HG02852 (cell line): ENCODE measurements around the gene CCDC28B.

Source experiments
- ATAC-seq: cut with Tn5 transposase; IDR thresholded peaks from one replicate; pipeline ENCODE4 v1.9.1; 2021; ENCODE audit warnings: mild to moderate bottlenecking, moderate library complexity; ENCODE audit not compliant: unreplicated experiment

CCDC28B gene

DNA sequence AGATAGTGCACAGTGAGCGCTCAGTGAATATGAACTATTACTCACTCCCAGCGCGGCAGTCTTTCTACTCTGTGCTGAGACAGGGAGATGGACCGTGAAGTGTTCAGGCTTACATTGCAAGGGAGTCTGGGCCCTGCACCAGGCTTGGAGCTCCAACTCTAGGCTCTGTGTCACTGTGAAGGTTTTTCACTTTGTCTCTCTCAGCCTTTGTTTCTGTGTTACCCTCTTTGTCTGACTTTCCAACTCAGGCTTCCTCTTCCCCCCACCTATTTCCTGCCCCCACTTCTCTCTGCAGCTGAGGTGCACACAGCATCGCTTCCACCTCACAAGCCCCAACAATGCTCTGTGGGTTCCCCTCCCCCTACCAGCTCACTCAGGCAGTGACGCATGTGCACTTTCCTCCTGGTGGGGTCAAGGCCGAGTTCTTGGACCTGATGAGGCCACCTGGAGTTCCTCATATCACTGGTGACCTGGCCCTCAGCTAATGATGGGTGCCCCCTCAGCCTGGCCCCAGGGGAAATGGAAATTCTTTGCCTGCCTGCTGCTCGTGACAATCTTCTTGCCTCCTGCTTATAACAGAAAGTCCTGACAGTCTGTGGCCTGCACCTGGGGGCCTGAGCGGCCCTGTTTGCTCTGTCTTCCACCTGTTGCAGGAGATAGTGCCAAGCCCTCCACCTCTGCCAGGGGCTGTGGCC is 49.6 kb downstream of the CCDC28B start:
- ATAC-seq: peak; percentile 57

DNA sequence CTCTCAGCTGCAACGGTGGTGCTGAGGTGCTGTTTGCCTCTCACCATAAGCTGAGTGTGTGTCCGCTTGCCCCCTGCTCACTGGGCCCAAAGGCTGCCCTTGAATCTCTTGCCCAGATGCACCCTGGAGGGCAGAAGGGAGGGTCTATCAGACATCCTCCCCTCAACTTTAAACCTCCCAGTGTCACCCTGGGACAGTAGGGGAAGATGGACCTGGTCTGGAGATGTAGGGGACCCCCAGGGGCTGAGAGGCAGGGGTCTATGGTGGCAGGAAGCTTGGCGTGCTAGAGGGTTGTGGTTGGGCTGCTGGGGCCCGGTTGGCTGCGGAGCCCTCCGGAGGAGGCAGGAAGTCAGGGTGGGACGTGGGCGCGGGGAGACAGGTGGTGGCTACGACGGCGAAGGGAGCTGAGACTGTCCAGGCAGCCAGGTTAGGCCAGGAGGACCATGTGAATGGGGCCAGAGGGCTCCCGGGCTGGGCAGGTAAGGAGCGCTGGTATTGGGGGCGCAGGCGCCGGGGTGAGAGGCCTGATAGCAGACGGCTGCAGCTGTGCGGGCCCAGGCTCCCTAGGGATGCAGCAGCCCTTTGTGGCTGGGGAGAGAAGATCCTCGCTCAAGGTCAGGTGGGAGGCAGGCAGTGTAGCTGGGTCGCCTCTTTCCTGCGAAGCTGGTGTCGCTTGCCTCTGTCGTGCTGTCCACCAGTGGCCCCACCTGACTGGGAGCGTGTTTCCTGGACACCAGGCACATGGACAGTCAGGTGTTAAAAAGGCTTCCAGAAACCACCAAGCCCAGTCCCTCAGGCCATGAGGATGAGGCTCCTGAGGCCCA is 50.7 kb downstream of the CCDC28B start, which contains the start of gene LCK:
LCK (plus strand) TSS at position 373 of the 824 bp plus-strand sequence. CDS start 23,065 bp downstream, outside the sequence.
- ATAC-seq: no peak
